T47D (cell line): Measurements from ENCODE around the gene STOML1.

ENCODE experiments used
- DNase-seq, 2 experiments: peaks; one replicate each; pipeline versions ENCODE4 v3.0.0 to v3.0.0-alpha.2; 2011 to 2012; ENCODE audit warnings: low read depth in 1 of 2, low spot score in 1 of 2
- JUND ChIP-seq: IDR thresholded peaks from 2 replicates; pipeline ENCODE4 v1.6.1; 2012; ENCODE audit warnings: low read depth
- in situ Hi-C: cut with HindIII; loops from 2 replicates; pipeline ENCODE4 v1.10.0; 2016; ENCODE audit warnings: low sequenced_read_pairs, low pct_unique_long_range_greater_than_20kb

STOML1 gene

DNA sequence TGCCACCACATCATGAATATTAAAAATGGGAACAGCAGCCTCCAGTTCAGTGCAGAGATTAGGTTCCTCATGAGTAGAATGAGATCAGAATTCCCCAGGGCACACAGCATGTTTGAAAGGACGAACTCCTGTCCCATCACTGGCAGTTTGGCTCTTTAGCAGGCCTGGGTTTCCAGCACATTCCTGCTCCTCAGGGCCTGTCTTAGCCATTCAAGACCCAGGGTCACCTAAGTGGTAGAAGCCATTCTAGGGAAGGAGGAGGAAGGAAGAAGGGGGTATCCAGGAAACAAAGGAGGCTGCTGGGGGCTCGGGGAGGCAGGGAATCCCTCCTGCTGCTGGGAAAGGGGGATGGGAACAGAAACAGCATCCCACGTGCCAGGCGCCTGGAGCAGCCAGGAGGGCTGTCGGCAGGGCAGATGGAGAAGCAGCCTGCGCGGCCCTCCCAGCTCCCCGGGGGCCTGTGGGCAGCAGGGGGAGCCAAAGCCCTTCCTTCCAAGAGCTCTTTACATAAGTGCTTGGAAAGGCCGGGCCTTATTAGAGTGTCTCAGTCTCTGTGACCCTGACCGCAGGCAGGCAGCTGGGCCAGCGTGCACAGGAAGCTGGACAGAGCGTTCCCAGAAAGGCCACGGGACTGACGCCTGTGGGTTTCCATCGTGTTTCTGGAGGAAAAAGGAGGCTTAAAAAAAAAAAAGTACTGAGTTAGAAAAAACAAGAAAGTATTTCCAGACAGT lies 41.1 kb downstream of the STOML1 start:
- in situ Hi-C loops = no loop called here
- peak; percentile 71 to 80 for DNase-seq
- no peak for TF ChIP-seq JUND

DNA sequence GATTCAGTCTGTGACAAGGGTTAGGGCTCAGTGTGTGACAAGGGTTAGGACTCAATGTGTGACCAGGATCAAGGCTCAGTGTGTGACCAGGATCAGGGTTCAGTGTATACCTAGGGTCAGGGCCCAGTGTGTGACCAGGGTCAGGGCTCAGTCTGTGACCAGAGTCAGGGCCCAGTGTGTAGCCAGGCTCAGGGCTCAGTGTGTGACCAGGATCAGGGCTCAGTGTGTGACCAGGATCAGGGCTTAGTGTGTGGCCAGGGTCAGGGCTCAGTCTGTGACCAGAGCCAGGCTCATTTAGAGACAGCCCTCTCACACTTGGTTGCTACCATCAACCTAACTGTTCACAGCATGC lies 41.6 kb downstream of the STOML1 start:
- in situ Hi-C loops = no loop called here
- no peak for TF ChIP-seq JUND

DNA sequence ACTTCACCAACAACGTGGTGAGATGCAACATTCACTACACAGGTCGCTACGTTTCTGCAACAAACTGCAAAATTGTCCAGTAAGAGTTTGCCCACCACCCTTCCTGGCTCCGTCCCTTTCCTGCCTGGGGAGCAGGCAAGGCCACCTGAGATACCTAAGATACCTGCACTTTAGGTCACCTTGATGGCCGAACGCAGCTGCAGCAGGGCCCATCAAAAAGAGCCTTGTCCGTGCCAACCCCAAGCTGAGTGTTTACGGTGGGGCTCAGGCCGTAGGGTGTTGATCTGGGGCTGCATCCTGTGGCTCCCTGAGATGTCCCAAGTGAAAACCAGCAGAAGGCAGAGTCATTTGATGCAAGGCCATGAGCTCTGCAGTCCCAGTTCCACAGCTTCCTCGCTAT lies 42.6 kb downstream of the STOML1 start:
- no peak for TF ChIP-seq JUND

More for the DNA sequence above, 41.6 kb downstream of the STOML1 start:
- no peak for DNase-seq

DNA sequence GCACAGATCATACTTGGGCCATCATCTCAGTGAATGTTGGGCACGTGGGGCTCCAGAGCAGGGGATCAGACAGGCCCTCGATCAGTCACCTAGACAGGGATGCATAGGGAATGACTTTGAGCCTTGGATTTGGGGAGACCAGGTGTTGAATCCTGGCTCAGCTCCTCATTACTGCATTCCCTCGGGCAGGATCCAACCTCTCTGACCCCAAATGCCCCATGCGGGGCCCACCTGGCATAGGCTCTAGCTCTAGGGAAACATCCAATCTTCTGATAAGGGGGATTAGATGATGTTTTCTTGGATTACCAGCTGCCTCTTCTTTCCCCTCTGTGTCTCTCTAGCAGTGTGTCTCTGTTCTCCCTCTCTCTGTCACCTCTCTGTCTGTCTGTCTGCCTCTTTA lies 43.1 kb downstream of the STOML1 start:
- no peak for TF ChIP-seq JUND
- no peak for DNase-seq
- in situ Hi-C loops = no loop called here

More for the DNA sequence above, 42.6 kb downstream of the STOML1 start:
- in situ Hi-C loops = no loop called here
- no peak for DNase-seq

DNA sequence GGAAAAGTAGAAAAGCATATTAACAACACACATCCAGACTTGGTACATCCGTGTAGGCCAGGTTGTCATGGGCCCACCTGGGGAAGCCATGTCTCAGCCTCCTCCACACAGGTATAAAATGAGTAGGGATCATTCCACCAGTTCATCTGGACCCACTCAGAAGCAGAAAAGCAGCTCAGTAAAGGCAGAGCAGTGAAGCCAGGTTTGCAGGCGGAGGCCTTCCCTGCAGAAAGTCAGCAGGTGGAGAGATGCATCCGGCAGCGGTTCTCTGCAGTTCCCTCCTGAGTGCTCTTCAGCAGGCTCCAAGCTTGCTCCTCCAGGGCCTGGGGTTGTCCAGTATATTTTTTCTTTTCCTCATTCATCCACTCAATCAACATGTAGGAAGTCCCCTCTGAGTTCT lies 43.7 kb downstream of the STOML1 start:
- in situ Hi-C loops = no loop called here
- no peak for DNase-seq
- no peak for TF ChIP-seq JUND

DNA sequence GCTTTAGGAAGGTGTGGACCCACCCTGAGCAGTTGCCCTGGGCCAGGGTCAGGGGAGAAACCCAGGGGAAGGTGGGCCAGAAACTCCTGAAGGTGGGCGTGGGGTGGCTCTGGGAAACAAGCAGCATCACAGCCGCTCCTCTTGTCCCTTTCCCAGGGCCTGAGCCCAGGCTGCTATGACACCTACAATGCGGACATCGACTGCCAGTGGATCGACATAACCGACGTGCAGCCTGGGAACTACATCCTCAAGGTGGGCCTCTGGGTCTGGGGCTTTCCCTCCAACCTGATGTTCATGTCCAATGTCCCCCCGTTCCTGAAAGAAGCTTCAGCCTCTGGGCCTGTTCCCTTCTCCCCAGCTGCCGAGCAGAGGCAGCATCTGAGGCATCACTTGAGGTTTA lies 44.4 kb downstream of the STOML1 start:
- no peak for DNase-seq
- TF ChIP-seq JUND = no peak
- in situ Hi-C loops = no loop called here

DNA sequence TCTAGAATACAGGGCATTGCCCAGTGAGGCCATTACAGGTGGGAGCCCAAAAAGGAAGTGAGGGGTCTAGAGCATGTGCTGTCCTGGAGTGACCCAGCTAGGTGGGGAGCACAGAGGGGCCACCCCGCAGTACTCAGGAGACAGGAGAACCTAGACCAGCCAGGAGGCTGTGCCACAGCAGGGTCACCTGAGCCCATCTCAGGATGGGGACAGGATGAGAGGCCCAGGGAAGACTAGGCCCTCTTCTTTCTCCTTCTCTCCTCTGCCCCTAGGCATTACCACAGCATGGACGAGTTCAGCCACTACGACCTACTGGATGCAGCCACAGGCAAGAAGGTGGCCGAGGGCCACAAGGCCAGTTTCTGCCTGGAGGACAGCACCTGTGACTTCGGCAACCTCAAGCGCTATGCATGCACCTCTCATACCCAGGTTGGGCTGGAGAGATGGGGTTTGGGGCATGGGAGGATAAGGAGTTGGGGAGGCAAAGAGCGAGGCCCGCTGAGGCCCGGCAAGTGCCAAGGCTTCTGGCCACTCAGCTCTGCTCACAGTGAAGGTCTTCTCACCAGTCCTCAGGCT lies 45.2 kb downstream of the STOML1 start:
- in situ Hi-C loops = no loop called here
- no peak for TF ChIP-seq JUND
- no peak for DNase-seq

DNA sequence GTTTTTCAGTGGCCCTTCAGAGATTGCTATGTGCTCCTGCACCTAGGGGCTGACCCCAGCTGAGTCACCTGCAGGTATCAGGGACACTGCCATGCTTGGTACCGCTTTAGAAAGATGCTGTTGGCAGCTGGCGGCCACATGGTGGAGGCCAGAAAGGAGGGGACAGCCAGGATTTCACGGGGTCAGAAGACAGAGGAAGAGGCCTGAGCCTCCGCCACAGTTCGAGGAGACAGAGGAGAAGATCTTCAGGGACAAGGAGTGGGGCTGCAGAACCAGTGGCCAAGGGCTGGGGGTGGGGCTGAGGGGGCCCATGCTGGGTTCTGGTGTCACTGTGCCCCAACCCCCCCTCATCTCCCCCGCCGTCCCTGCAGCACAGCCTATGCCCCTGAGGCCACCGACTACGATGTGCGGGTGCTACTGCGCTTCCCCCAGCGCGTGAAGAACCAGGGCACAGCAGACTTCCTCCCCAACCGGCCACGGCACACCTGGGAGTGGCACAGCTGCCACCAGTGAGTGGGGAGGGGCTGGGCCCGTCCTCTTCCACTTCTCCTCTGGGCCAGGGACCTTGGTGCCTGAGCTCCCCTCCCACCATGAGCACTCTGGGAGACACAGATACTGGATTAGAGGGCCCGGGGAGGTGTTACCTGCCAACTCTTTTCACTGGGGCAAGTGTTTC lies 45.9 kb downstream of the STOML1 start:
- in situ Hi-C loops = no loop called here
- TF ChIP-seq JUND = no peak
- no peak for DNase-seq

DNA sequence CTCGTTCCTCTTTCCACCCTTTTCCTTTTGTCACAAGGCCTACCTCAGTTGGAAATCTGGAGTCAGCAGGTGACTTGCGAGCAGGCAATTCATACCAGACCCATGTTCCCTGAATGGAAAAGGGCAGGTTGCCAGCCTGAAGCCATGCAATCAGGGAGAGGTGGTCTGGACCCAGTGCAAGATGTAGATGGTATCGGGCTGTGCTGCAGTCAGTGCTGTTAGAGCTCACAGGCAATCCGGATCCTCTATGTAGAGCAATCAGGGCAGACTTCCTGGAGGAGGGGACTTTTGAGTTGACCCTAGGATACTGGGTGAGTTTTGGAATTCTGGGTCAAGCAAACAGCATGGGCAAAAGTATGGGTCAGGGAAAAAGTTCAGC lies 47.0 kb downstream of the STOML1 start:
- TF ChIP-seq JUND = no peak
- DNase-seq = no peak
- in situ Hi-C loops = no loop called here

DNA sequence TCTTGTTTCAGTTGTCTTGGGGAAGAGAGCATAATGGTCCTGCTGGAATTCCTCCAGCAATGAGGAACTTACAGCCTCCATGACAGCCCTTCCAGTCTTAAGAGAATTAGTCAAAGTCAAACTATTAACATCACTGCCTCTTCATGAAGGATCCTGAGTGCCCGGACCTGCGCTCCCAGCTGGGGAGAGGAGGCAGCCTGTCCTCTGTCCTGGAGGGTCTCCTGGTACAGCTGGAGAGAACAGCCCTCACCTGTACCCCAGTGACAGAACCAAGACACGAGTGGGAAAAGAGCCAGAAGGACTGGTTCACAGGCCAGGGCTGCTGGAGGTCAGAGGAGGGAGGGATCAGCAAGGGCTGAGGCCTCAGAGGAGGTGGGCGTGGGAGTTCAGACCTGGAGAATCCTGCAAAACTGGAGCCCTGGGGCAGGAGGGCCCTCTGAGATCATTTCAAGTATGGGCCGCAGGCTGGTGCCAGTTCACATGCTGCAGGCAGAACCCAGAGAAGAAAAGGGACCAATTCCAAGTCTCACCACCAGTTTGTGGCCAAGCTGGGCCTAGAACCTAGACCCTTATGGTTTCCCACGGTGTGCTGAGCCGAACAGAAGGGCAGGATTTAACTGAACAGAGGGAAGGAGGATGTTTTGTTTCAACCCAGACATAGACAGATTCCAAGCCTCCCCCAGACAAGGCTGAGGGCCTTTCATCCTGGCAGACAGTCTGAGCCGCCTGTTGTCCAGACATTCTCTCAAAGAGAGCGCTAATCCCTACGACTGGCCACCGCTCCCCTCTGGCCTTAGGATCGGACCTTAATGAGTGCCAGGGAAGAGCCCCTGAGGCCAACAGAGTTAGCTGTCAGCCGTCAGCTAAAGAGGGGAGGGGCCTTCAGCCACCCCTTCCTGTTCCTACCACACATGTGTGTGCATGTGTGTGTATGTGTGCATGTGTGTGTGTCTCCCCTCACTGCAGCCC lies 47.6 kb downstream of the STOML1 start:
- DNase-seq = no peak
- no peak for TF ChIP-seq JUND
- in situ Hi-C loops = no loop called here

DNA sequence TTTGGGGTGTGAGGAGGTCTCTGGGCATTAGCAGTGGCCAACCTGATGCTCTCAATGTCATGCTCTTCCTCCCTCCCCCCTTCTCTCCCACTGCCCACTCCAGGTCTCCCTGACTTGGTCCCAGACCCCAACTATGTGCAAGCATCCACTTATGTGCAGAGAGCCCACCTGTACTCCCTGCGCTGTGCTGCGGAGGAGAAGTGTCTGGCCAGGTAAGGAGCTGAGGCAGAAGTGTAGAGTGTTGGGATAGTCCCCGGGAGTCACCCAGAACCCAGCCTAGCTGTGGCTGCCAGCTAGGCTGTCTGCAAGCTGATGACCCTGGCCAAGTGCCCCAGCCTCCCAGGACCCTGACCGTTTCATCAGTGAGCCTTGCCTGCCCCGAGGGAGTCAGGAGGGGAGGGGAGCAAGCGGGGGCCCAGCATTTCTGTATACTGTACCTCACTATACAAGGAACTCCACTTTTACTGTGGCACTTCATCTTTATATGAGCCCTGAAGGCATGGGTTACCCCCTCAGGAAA lies 49.3 kb downstream of the STOML1 start:
- no peak for DNase-seq
- in situ Hi-C loops = no loop called here
- no peak for TF ChIP-seq JUND

DNA sequence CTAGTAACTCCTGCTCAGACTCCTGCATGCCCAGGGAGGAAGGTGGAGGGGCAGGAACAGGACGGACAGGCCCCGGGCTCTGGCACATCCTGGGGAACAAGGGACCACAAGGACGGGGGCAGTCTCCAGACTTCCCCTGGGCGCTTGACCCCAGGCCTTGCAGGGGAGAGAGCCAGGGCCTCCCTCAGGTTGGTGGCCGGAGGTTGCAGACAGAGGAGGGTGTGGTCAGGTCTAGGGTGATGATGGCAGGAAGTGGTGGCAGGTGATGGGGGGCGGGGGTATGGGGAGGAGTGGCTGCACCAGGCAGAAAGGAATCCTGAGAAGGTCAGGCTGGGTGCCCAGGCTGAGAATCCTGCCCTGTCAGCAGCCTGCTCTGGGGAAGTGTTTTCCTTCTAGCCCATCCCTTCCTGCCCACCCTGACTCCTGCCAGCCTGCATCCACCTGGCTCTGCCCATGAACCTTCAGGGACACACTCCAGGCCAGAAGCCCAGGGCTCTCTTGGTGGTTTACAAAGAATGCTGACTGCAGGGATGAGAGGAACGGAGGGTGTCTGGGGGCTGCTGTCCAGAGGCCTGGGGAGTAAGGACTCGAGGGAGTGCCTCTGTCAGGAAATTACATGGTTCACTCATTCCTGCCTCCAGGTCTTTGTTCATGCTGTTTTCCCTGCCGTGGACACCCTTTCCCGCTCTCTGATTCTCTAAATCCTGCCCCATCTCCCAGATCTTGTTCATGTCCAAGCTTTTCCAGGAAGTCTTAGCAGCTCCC lies 50.0 kb downstream of the STOML1 start:
- no peak for DNase-seq
- TF ChIP-seq JUND = no peak
- in situ Hi-C loops = no loop called here
